Ishikawa (cell line): ENCODE data around the gene TUBB2A.

Experiments
- EP300 ChIP-seq: IDR thresholded peaks from 2 replicates; pipeline ENCODE4 v1.6.1; 2012; ENCODE audit warnings: borderline replicate concordance
- FOXM1 ChIP-seq: IDR thresholded peaks from 2 replicates; pipeline ENCODE4 v1.6.1; 2012; ENCODE audit warnings: low read depth, borderline replicate concordance
- RAD21 ChIP-seq: IDR thresholded peaks from 2 replicates; pipeline ENCODE4 v1.6.1; 2012; ENCODE audit warnings: low read depth
- TAF1 ChIP-seq: IDR thresholded peaks from 2 replicates; pipeline ENCODE4 v1.6.1; 2012; ENCODE audit warnings: low read depth, mild to moderate bottlenecking
- TCF12 ChIP-seq: IDR thresholded peaks from 2 replicates; pipeline ENCODE4 v1.6.1; 2012; ENCODE audit warnings: low read depth
- USF1 ChIP-seq: IDR thresholded peaks from 2 replicates; pipeline ENCODE4 v1.6.1; 2012
- YY1 ChIP-seq: IDR thresholded peaks from 2 replicates; pipeline ENCODE4 v1.6.1; 2012; ENCODE audit warnings: low read depth
- ZBTB7A ChIP-seq: IDR thresholded peaks from 2 replicates; pipeline ENCODE4 v1.6.1; 2012; ENCODE audit warnings: low read depth
- TF ChIP-seq, protein P1 (sequence below): IDR thresholded peaks from 2 replicates; pipeline ENCODE4 v1.6.1; 2012; ENCODE audit warnings: low read depth, mild to moderate bottlenecking

- TF ChIP-seq USF1 (no peak), FOXM1 (no peak), TCF12 (no peak), EP300 (no peak), TAF1 (no peak), ZBTB7A (no peak), YY1 (no peak), RAD21 (no peak)
- TF ChIP-seq, protein P1, sequence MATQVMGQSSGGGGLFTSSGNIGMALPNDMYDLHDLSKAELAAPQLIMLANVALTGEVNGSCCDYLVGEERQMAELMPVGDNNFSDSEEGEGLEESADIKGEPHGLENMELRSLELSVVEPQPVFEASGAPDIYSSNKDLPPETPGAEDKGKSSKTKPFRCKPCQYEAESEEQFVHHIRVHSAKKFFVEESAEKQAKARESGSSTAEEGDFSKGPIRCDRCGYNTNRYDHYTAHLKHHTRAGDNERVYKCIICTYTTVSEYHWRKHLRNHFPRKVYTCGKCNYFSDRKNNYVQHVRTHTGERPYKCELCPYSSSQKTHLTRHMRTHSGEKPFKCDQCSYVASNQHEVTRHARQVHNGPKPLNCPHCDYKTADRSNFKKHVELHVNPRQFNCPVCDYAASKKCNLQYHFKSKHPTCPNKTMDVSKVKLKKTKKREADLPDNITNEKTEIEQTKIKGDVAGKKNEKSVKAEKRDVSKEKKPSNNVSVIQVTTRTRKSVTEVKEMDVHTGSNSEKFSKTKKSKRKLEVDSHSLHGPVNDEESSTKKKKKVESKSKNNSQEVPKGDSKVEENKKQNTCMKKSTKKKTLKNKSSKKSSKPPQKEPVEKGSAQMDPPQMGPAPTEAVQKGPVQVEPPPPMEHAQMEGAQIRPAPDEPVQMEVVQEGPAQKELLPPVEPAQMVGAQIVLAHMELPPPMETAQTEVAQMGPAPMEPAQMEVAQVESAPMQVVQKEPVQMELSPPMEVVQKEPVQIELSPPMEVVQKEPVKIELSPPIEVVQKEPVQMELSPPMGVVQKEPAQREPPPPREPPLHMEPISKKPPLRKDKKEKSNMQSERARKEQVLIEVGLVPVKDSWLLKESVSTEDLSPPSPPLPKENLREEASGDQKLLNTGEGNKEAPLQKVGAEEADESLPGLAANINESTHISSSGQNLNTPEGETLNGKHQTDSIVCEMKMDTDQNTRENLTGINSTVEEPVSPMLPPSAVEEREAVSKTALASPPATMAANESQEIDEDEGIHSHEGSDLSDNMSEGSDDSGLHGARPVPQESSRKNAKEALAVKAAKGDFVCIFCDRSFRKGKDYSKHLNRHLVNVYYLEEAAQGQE: no peak
Observed at GRCh38 chr6:3144571-3144970, 12.8 kb downstream of the TUBB2A start.
